Stomach (tissue), 4 donors: ENCODE measurements around the gene ASIC5.

Source experiments
- CTCF ChIP-seq, 7 experiments: fragments of 450-650 bp in 4 of 7; fragments of 200-600 bp in 3 of 7; sonication (generic) in 3 of 7; IDR thresholded peaks; one replicate each; pipeline ENCODE4 v1.5.1; 2016 to 2019; ENCODE audit warnings: antibody characterized with exemption in 7 of 7, control low read depth in 2 of 7, mild to moderate bottlenecking in 1 of 7
- POLR2A ChIP-seq, 4 donors: fragments of 450-650 bp; IDR thresholded peaks; one replicate each; pipeline ENCODE4 v1.6.1; 2016; ENCODE audit warnings: antibody characterized with exemption in 4 of 4, control low read depth in 2 of 4, mild to moderate bottlenecking in 1 of 4, moderate library complexity in 1 of 4

- TF ChIP-seq CTCF (IDR thresholded peaks at IDR 0.05) (no peak), POLR2A (IDR thresholded peaks at IDR 0.05) (no peak)
Observed at GRCh38 chr4:155903453-155903852, 37.4 kb upstream of the ASIC5 start, which contains the start of gene TDO2.
